Measurements from ENCODE around the gene CCDC47.

GRCh38 chr17:63785556-63785955 is 12.2 kb upstream of the CCDC47 start:
- TF ChIP-seq CTCF (IDR thresholded peaks at IDR 0.05; ENCODE audit: insufficient read depth, low read depth, low read length), result no peak
- TF ChIP-seq EZH2 (IDR thresholded peaks at IDR 0.05; ENCODE audit: insufficient read depth, low read length), result no peak
